ENCODE results near the gene CD209.
A peak's percentile ranks its signal among the peaks of the same experiment; 100 is the strongest.
"Not testable (repeated sequence)": the region's sequence is repeated elsewhere in the genome, so short reads cannot be mapped to it uniquely, and the experiment has no call there.

Gene CD209

DNA sequence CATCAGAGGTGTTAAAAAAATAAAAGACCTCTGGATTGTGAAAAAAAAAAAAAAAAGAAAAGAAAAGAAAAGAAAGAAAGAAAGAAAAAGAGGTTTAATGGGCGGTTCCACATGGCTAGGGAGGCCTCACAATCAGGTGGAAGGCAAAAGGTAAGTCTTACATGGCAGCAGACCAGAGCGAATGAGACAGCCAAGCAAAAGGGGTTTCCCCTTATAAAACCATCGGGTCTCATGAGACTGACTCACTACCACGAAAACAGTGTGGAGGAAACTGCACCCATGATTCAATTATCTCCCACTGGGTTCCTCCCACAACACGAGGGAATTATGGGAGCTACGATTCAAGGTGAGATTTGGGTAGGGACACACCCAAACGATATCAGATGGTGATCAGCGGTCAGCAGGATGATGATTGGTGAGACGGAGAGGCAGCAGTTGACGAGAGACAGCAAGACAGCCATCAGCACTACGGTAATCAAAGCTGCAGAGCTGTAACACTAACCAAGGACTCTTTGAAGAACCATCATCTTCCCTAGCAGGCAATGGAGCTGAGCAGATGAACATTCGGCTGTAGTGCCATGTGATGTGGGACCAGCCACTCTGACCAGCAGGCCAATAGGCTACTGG is 3.9 kb upstream of the CD209 start:
- Histone ChIP-seq H3K27me3 (ENCODE audit: control insufficient read depth, insufficient read depth, low read length) (no peaks in the 10 kb centered on the region), H3K36me3 (ENCODE audit: control insufficient read depth, insufficient read depth, low read length) (no peaks in the 10 kb centered on the region), H2AFZ (no peak overlapping the region), H3K9me3 (ENCODE audit: control insufficient read depth, low read length) (no peaks in the 10 kb centered on the region), H3K4me1 (no peaks in the 10 kb centered on the region), H3K79me2 (no peaks in the 10 kb centered on the region), H3K9ac (no peak overlapping the region), H3K4me2 (ENCODE audit: low read length) (no peak overlapping the region), H3K4me3 (ENCODE audit: low read depth, low read length) (no peak overlapping the region), H3K27ac (no peak overlapping the region)
- TF ChIP-seq, protein P1, sequence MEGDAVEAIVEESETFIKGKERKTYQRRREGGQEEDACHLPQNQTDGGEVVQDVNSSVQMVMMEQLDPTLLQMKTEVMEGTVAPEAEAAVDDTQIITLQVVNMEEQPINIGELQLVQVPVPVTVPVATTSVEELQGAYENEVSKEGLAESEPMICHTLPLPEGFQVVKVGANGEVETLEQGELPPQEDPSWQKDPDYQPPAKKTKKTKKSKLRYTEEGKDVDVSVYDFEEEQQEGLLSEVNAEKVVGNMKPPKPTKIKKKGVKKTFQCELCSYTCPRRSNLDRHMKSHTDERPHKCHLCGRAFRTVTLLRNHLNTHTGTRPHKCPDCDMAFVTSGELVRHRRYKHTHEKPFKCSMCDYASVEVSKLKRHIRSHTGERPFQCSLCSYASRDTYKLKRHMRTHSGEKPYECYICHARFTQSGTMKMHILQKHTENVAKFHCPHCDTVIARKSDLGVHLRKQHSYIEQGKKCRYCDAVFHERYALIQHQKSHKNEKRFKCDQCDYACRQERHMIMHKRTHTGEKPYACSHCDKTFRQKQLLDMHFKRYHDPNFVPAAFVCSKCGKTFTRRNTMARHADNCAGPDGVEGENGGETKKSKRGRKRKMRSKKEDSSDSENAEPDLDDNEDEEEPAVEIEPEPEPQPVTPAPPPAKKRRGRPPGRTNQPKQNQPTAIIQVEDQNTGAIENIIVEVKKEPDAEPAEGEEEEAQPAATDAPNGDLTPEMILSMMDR (IDR thresholded peaks at IDR 0.05): no peak

DNA sequence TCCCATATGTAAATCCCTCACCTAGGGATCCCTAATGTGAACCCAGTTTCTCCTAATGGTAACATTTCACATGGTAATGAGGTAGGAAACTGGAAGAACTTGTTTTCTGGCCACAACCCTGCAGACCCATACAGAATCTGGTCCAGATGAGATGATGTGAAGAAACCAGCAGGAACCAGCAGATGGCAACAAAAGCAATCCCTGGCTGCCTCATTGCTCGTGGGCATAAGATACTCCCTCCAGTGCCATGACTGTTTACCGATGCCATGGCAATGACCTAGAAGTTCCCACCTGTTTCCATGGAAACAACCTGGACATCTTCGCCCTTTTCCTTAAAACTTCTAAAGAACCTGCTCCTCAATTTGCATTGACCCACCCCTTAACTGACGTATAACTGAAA is 1.4 kb upstream of the CD209 start:
- Histone ChIP-seq H3K36me3 (ENCODE audit: control insufficient read depth, insufficient read depth, low read length) (no peaks in the 10 kb centered on the region), H3K27me3 (ENCODE audit: control insufficient read depth, insufficient read depth, low read length) (no peaks in the 10 kb centered on the region), H3K79me2 (no peaks in the 10 kb centered on the region), H3K9ac (no peak overlapping the region), H3K9me3 (ENCODE audit: control insufficient read depth, low read length) (no peaks in the 10 kb centered on the region), H3K4me2 (ENCODE audit: low read length) (no peak overlapping the region), H3K4me3 (ENCODE audit: low read depth, low read length) (no peak overlapping the region), H3K4me1 (no peaks in the 10 kb centered on the region), H2AFZ (no peak overlapping the region), H3K27ac (no peak overlapping the region)
- TF ChIP-seq, protein P1 (IDR thresholded peaks at IDR 0.05): peak; percentile 39

DNA sequence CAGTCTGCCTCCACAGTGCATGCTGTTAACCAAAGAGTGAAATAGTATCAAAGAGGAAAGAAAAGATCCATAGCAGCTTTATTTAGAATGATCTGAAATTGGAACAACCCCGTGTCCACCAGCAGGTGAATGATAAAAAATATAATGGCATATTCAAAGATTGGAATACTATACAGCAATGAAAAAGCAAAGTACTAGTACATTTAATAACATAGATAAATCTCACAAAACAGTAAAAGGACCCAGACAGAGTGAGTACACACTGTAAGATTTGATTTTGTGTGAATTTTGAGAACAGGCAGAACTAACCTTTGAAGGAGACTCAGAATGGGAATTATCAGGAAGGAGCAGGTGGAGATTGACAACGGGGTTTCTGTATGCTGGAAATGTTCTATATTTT is 837 bp upstream of the CD209 start:
- no peaks in the 10 kb centered on the region for H3K9me3 ChIP-seq (ENCODE audit: control insufficient read depth, low read length)
- no peaks in the 10 kb centered on the region for H3K27me3 ChIP-seq (ENCODE audit: control insufficient read depth, insufficient read depth, low read length)
- H3K79me2 ChIP-seq: no peaks in the 10 kb centered on the region

DNA sequence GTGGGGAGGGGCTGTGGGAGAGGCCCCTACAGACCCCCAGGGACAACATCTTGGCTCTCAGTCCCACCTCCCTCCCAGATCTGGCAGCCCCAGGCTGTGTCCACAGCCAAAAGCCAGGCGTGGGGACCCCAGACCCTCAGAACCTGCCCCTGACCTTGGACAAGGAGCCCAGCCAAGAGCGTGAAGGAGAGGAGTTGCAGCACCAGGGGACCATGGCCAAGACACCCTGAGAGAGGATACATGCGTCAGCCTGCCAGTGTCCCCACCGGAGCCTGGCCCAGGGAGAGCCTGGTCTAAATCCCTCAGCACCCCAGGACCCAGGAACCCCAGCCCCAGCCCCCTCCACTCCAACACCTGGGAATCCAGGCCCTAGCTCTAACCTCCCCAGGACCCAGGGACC is 1.0 kb downstream of the CD209 start:
- not testable (repeated sequence) for H3K9ac ChIP-seq; H3K79me2 ChIP-seq; H3K9me3 ChIP-seq (ENCODE audit: control insufficient read depth, low read length); H2AFZ ChIP-seq; H3K27ac ChIP-seq; H3K27me3 ChIP-seq (ENCODE audit: control insufficient read depth, insufficient read depth, low read length); H3K4me2 ChIP-seq (ENCODE audit: low read length); H3K4me3 ChIP-seq (ENCODE audit: low read depth, low read length); H3K4me1 ChIP-seq; H3K36me3 ChIP-seq (ENCODE audit: control insufficient read depth, insufficient read depth, low read length)

More for the DNA sequence above, 837 bp upstream of the CD209 start:
- TF ChIP-seq, protein P1 (IDR thresholded peaks at IDR 0.05): no peak
- no peaks in the 10 kb centered on the region for H3K36me3 ChIP-seq (ENCODE audit: control insufficient read depth, insufficient read depth, low read length)
- no peak overlapping the region for H2AFZ ChIP-seq
- H3K27ac ChIP-seq: no peak overlapping the region
- no peaks in the 10 kb centered on the region for H3K4me1 ChIP-seq
- H3K9ac ChIP-seq: no peak overlapping the region
- H3K4me2 ChIP-seq (ENCODE audit: low read length): no peak overlapping the region
- H3K4me3 ChIP-seq (ENCODE audit: low read depth, low read length): no peak overlapping the region

DNA sequence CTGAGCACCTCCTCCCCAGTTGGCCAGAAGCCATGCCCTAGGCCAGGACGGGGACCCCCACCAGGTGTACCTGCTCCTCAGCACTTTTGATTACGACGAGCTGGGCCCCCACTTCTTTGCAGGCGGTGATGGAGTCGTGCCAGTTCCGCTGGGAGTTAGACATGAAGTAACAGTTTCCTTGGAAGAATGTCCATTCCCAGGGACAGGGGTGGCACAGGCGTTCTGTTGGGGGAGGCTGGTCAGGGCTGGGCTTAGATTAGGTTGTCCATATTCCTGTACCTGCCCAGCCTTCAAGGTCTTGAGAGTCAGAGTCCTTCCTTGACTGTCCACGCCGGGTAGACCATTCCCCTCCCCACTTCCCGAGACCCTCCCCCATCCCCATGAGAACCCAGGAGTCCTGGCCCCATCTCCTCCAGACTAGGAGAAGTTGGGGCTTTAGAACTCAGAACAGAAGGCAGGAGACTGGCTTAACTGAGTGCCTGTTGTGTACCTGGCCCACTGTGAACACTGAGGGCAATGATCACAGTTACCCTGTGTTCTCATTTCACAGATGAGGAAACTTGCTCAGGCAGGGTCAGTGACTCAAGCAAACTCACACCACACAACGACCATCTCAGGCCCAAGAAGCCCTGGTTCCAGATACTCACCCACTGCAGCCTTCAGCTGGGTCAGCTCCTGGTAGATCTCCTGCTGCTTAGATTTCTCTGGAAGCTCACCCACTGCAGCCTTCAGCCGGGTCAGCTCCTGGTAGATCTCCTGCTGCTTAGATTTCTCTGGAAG is 2.3 kb downstream of the CD209 start:
- Histone ChIP-seq H3K79me2 (no peaks in the 10 kb centered on the region), H3K4me1 (no peaks in the 10 kb centered on the region), H3K27me3 (ENCODE audit: control insufficient read depth, insufficient read depth, low read length) (no peaks in the 10 kb centered on the region), H3K27ac (no peak overlapping the region), H3K9me3 (ENCODE audit: control insufficient read depth, low read length) (no peaks in the 10 kb centered on the region), H3K4me2 (ENCODE audit: low read length) (no peak overlapping the region), H2AFZ (no peak overlapping the region), H3K9ac (no peak overlapping the region), H3K4me3 (ENCODE audit: low read depth, low read length) (no peak overlapping the region), H3K36me3 (ENCODE audit: control insufficient read depth, insufficient read depth, low read length) (no peaks in the 10 kb centered on the region)
- TF ChIP-seq, protein P1 (IDR thresholded peaks at IDR 0.05): no peak
